ENCODE results near the gene IZUMO1. TPM values are rescaled to one million over a fixed set of nuclear protein-coding genes. Genes with fewer than 3 reads are reported as not detected.
A peak's percentile ranks its signal among the peaks of the same experiment; 100 is the strongest.

Gene IZUMO1
- total and polyA plus RNA-seq, 9 of the 15 experiments (the other 6 are each of a cell fraction or from before 2014, with no cell fraction given) = 0.14 to 2.1 (median 0.73) TPM

DNA sequence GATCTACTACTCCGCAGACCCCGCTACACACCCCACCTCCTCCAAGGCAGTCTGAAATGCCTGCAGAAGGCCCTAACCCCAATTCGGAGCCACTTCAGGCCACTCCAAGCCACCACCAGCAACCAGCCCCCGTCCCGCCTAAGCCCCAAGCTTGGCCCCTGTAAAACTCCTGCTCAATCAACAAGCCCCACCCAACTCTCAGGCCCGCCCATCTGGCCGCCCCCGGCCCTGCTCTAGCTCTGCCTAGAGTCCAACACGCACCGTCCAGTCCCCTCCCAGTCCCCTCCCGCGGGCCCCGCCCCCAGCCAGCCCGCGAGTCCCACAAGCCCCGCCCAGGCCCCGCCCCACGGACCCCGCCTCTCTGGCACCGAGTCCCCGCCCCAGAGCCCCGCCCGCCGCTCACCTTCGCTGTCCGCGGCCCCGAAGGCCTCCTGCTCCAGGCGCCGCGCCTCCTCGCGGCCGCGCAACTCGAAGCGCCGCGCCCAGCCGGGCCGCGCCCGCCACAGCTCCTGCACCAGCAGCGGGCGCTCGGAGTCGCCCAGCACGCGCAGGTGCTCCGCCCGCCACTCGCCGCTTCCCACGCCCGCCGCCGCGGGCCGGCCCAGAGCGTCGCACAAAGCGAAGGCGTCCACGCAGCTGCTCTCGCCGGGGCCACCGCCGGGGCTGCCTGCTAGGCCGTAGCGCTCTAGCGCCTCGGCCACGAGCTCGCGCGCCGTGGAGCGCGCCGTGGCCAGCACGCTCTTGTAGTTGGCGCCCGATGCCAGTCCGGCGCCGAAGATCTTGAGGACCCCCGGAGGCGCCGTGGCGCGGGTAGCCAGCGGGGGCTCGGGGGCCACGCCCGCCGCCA, 7.9 kb downstream of the IZUMO1 start (continued):
- TF ChIP-seq, protein P1, sequence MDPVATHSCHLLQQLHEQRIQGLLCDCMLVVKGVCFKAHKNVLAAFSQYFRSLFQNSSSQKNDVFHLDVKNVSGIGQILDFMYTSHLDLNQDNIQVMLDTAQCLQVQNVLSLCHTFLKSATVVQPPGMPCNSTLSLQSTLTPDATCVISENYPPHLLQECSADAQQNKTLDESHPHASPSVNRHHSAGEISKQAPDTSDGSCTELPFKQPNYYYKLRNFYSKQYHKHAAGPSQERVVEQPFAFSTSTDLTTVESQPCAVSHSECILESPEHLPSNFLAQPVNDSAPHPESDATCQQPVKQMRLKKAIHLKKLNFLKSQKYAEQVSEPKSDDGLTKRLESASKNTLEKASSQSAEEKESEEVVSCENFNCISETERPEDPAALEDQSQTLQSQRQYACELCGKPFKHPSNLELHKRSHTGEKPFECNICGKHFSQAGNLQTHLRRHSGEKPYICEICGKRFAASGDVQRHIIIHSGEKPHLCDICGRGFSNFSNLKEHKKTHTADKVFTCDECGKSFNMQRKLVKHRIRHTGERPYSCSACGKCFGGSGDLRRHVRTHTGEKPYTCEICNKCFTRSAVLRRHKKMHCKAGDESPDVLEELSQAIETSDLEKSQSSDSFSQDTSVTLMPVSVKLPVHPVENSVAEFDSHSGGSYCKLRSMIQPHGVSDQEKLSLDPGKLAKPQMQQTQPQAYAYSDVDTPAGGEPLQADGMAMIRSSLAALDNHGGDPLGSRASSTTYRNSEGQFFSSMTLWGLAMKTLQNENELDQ (CRISPR knock-in tag; IDR thresholded peaks at IDR 0.05; ENCODE audit: borderline replicate concordance) = no peak
- TF ChIP-seq SUPT5H (IDR thresholded peaks at IDR 0.05) (peak; percentile 80), ZNF668 (CRISPR knock-in tag; IDR thresholded peaks at IDR 0.05) (peak; percentile 70; the same call in 1 of the 2 replicates), ZNF695 (CRISPR knock-in tag; IDR thresholded peaks at IDR 0.05) (no peak), ZNF75A (CRISPR knock-in tag; IDR thresholded peaks at IDR 0.05) (no peak), SMC3 (conservative IDR thresholded peaks at IDR 0.05; ENCODE audit: insufficient read depth, low read depth, low read length) (peak; percentile 81), EP300 (IDR thresholded peaks at IDR 0.05; ENCODE audit: low read length) (peak; percentile 29; the same call in 1 of the 2 replicates), YY1 (IDR thresholded peaks at IDR 0.05; ENCODE audit: borderline replicate concordance in 1 of 3, control insufficient read depth in 1 of 3, extremely low read depth in 1 of 3, insufficient read depth in 3 of 3, insufficient read length in 1 of 3, insufficient replicate concordance in 2 of 3, low read depth in 1 of 3, low read length in 2 of 3) (peak in 1 of 3 experiments; percentile 71), KLF1 (tag; IDR thresholded peaks at IDR 0.05) (peak; percentile 77), MTA1 (IDR thresholded peaks at IDR 0.05; ENCODE audit: borderline replicate concordance) (no peak; the same call in 1 of the 2 replicates), PCBP2 (IDR thresholded peaks at IDR 0.05; ENCODE audit: low read depth, low read length, poor library complexity, severe bottlenecking) (no peak), NR3C1 (CRISPR knock-in tag; IDR thresholded peaks at IDR 0.05) (no peak)
- TF ChIP-seq, protein P2, sequence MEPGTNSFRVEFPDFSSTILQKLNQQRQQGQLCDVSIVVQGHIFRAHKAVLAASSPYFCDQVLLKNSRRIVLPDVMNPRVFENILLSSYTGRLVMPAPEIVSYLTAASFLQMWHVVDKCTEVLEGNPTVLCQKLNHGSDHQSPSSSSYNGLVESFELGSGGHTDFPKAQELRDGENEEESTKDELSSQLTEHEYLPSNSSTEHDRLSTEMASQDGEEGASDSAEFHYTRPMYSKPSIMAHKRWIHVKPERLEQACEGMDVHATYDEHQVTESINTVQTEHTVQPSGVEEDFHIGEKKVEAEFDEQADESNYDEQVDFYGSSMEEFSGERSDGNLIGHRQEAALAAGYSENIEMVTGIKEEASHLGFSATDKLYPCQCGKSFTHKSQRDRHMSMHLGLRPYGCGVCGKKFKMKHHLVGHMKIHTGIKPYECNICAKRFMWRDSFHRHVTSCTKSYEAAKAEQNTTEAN (CRISPR knock-in tag; IDR thresholded peaks at IDR 0.05) = no peak
- TF ChIP-seq, protein P3, sequence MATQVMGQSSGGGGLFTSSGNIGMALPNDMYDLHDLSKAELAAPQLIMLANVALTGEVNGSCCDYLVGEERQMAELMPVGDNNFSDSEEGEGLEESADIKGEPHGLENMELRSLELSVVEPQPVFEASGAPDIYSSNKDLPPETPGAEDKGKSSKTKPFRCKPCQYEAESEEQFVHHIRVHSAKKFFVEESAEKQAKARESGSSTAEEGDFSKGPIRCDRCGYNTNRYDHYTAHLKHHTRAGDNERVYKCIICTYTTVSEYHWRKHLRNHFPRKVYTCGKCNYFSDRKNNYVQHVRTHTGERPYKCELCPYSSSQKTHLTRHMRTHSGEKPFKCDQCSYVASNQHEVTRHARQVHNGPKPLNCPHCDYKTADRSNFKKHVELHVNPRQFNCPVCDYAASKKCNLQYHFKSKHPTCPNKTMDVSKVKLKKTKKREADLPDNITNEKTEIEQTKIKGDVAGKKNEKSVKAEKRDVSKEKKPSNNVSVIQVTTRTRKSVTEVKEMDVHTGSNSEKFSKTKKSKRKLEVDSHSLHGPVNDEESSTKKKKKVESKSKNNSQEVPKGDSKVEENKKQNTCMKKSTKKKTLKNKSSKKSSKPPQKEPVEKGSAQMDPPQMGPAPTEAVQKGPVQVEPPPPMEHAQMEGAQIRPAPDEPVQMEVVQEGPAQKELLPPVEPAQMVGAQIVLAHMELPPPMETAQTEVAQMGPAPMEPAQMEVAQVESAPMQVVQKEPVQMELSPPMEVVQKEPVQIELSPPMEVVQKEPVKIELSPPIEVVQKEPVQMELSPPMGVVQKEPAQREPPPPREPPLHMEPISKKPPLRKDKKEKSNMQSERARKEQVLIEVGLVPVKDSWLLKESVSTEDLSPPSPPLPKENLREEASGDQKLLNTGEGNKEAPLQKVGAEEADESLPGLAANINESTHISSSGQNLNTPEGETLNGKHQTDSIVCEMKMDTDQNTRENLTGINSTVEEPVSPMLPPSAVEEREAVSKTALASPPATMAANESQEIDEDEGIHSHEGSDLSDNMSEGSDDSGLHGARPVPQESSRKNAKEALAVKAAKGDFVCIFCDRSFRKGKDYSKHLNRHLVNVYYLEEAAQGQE (IDR thresholded peaks at IDR 0.05; ENCODE audit: borderline replicate concordance) = peak; percentile 84
- TF ChIP-seq, protein P3 (CRISPR knock-in tag; IDR thresholded peaks at IDR 0.05; ENCODE audit: low read depth) = peak; percentile 82
